Measurements from ENCODE around the gene STX3.

DNA sequence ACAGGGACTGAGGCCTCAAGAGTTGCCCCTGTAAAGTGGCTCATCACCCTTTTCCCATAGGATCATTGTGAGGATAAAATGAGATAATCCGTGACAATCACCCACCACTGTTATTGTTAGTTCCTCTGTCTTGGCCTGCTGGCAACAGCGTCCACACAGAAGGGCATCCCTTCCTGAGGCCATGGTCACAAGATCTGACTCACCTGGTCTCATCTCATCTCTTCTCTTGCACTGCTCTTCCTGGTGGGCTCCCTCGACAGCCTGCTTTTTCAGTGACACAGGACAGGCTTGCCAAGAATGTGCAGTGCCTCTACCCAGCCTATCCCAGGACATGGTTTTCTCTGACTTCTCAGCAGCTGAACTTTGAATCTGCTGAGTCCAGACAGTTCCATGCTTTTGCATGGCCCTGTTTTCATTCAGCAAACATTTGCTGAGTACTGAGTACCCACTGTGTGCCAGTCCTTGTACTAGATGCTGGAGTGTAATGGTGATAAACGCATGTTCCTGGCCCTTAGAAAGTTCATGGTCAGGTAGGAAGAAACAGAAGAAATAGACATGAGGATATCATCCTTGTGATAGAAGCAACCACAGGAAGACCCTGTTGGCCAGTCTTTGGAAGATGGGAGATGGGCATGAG lies 3.3 kb downstream of the STX3 start:
- TF ChIP-seq EZH2 (IDR thresholded peaks at IDR 0.05; ENCODE audit: borderline replicate concordance, insufficient read depth, low read depth, low read length, poor library complexity, severe bottlenecking): no peak
- TF ChIP-seq, protein P1, sequence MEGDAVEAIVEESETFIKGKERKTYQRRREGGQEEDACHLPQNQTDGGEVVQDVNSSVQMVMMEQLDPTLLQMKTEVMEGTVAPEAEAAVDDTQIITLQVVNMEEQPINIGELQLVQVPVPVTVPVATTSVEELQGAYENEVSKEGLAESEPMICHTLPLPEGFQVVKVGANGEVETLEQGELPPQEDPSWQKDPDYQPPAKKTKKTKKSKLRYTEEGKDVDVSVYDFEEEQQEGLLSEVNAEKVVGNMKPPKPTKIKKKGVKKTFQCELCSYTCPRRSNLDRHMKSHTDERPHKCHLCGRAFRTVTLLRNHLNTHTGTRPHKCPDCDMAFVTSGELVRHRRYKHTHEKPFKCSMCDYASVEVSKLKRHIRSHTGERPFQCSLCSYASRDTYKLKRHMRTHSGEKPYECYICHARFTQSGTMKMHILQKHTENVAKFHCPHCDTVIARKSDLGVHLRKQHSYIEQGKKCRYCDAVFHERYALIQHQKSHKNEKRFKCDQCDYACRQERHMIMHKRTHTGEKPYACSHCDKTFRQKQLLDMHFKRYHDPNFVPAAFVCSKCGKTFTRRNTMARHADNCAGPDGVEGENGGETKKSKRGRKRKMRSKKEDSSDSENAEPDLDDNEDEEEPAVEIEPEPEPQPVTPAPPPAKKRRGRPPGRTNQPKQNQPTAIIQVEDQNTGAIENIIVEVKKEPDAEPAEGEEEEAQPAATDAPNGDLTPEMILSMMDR (IDR thresholded peaks at IDR 0.05): no peak

Measured in B cell (primary cell).